ENCODE measurements around the gene RHBDL2. TPM values are rescaled to one million over a fixed set of nuclear protein-coding genes. Genes with fewer than 3 reads are reported as not detected.
A peak's percentile ranks its signal among the peaks of the same experiment; 100 is the strongest.

The RHBDL2 gene
- total and polyA plus RNA-seq, 9 of the 15 experiments (the other 6 are each of a cell fraction or from before 2014, with no cell fraction given) = not detected

DNA sequence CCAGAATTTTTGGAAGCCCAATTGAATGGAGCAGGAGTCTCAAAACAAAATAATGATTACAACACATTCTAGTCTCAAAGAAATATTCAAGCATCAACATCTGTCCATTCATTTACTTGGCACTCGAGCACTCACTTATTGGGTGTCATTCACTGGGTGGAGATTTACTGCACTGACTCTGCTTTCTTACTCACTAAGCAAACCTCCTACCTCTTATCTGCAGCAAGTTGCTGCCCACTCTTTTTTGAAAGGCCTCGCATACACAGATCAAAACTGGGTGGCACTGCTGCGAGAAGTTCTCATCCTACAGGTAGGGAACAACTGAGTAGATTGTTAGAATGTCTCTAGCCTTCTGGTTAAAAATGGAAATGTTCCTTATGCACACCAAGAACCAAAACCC is 18.0 kb downstream of the RHBDL2 start (continued):
- TF ChIP-seq GTF3C2 (IDR thresholded peaks at IDR 0.05; ENCODE audit: borderline replicate concordance, extremely low read depth, insufficient read length) (no peak), THRAP3 (IDR thresholded peaks at IDR 0.05; ENCODE audit: borderline replicate concordance) (no peak), HNRNPH1 (optimal IDR thresholded peaks at IDR 0.05; ENCODE audit: low read depth, low read length) (no peak)

GRCh38 chr1:38919130-38919529 is 22.5 kb downstream of the RHBDL2 start:
- CTCF ChIA-PET (ENCODE audit: low intra/inter-chr PET ratio) = no interaction called here
- Histone ChIP-seq H3K4me1 (replicated peaks in 1 of 2; ENCODE audit: control insufficient read depth in 2 of 2, insufficient read depth in 2 of 2, low read length in 2 of 2) (peaks cover 22 to 28% of the 10 kb centered on the region in 2 experiments; a peak in 4 of 5 replicates), H4K20me1 (replicated peaks; ENCODE audit: control insufficient read depth, insufficient read depth, low read length) (no peaks in the 10 kb centered on the region), H3K9me1 (ENCODE audit: control insufficient read depth, insufficient read depth, low read length) (no peaks in the 10 kb centered on the region), H3K36me3 (ENCODE audit: control insufficient read depth, insufficient read depth, low read length) (no peaks in the 10 kb centered on the region), H3K4me2 (ENCODE audit: insufficient read depth, low read length) (no peak overlapping the region), H3K27me3 (ENCODE audit: control insufficient read depth in 2 of 2, insufficient read depth in 2 of 2, low read length in 2 of 2) (no peaks in the 10 kb centered on the region), H3K79me2 (ENCODE audit: control insufficient read depth, insufficient read depth, low read length) (no peaks in the 10 kb centered on the region), H2AFZ (ENCODE audit: low read depth, low read length) (peak overlapping the region; percentile 73; the same call in 1 of the 2 replicates), H3K27ac (ENCODE audit: extremely low read depth, low read depth, low read length) (no peak overlapping the region), H3K9ac (ENCODE audit: insufficient read depth in 1 of 2, low read depth in 2 of 2, low read length in 2 of 2) (no peak overlapping the region), H3K9me3 (replicated peaks; ENCODE audit: control insufficient read depth, insufficient read depth, low read depth, low read length) (no peaks in the 10 kb centered on the region), H3K4me3 (no peak overlapping the region)
- POLR2A ChIA-PET = interaction anchor here (0.7 to 1.3 kb wide), 4 partner anchors 10 to 20 kb away, joined by 3 to 4 read pairs (median 3); no protein-coding TSS in a partner anchor
- 58% methylated on average over 3 of the region's 3 CpGs for WGBS (ENCODE audit: insufficient coverage, low coverage, missing lambda C conversion rate)
- peak in 1 of 4 experiments; percentile 23 for DNase-seq (ENCODE audit: extremely low read depth in 1 of 4, low spot score in 3 of 4)
- intact Hi-C loops (cut with micrococcal nuclease) = loop anchor here (2.0 kb wide), 2 partner anchors 50 to 174 kb away; no protein-coding TSS in a partner anchor
- FAIRE-seq = no peak
- no TSS peak for BruUV-seq (replicated peaks)
- ATAC-seq = peak; percentile 48
- in situ Hi-C loops (cut with MboI) = no loop called here
- peak; percentile 20; the same call in 1 of the 2 replicates for TF ChIP-seq CEBPB (tag; IDR thresholded peaks at IDR 0.05)
- no peak for TF ChIP-seq ZNF175 (CRISPR knock-in tag; IDR thresholded peaks at IDR 0.05; ENCODE audit: low read depth)
- peak; percentile 50; the same call in 1 of the 2 replicates for TF ChIP-seq REST (IDR thresholded peaks at IDR 0.05; ENCODE audit: borderline replicate concordance)
- no peak for TF ChIP-seq REST (CRISPR knock-in tag; IDR thresholded peaks at IDR 0.05; ENCODE audit: low read depth)
- TF ChIP-seq MLX (CRISPR knock-in tag; conservative IDR thresholded peaks at IDR 0.05) = no peak

Measured in K562 (cell line).